Mucosa of descending colon (tissue), 3 donors: ENCODE measurements around the gene ZNF850. TPM values are rescaled to one million over a fixed set of nuclear protein-coding genes. Genes with fewer than 3 reads are reported as not detected.

Source experiments
- ATAC-seq: fragments of 200-7000 bp; cut with Tn5 transposase; one replicate; pipeline ENCODE4 v1.9.1; 2020; ENCODE audit warnings: mild to moderate bottlenecking, moderate library complexity
- DNase-seq, 3 donors: peaks; one replicate each; pipeline ENCODE4 v3.0.0-alpha.2; 2020
- H3K36me3 ChIP-seq: fragments of 200-600 bp; one replicate; pipeline ENCODE4 v1.8.0; 2021; ENCODE audit warnings: low read depth, mild to moderate bottlenecking
- H3K4me1 ChIP-seq: fragments of 200-600 bp; one replicate; pipeline ENCODE4 v1.8.0; 2021; ENCODE audit warnings: low read depth, mild to moderate bottlenecking
- H3K4me3 ChIP-seq: fragments of 200-600 bp; one replicate; pipeline ENCODE4 v1.8.0; 2021; ENCODE audit warnings: mild to moderate bottlenecking
- H3K9me3 ChIP-seq: fragments of 200-600 bp; one replicate; pipeline ENCODE4 v1.8.0; 2021; ENCODE audit warnings: mild to moderate bottlenecking
- intact Hi-C, 2 donors: fragments of 100-400 bp; cut with DNase I in 1 of 2; cut with micrococcal nuclease in 1 of 2; formaldehyde crosslinking; loops; one replicate each; pipeline versions ENCODE4 v1.11.0 to v1.11.1; 2022; cut with DNase I, micrococcal nuclease
- total RNA-seq, 3 donors: library from RNA; stranded (reverse); fragmentation: NEBNext Ultra II Directional in 2 of 3; extraction: Animal tissue kit (Norgen Biotek cat#: 25700) in 2 of 3; gene quantifications; one replicate each; pipeline versions ENCODE4 v1.2.1 to v1.2.4, GENCODE V29; 2021 to 2023
- TF ChIP-seq, protein P1 (sequence below): fragments of 200-600 bp; IDR thresholded peaks from one replicate; pipeline ENCODE4 v1.8.0; 2022; ENCODE audit warnings: antibody characterized with exemption, mild to moderate bottlenecking
- donor health status: DM: no; HTN: no; CAD: no; lungs with moderate emphysema.
- donor health status: DM: no; HTN: no; CAD: no.
- donor health status: DM: no; HTN: yes; CAD: no.

Gene ZNF850
- total RNA-seq, 3 donors from 2014 or later: 2.1 to 3.8 (median 2.9) TPM

DNA sequence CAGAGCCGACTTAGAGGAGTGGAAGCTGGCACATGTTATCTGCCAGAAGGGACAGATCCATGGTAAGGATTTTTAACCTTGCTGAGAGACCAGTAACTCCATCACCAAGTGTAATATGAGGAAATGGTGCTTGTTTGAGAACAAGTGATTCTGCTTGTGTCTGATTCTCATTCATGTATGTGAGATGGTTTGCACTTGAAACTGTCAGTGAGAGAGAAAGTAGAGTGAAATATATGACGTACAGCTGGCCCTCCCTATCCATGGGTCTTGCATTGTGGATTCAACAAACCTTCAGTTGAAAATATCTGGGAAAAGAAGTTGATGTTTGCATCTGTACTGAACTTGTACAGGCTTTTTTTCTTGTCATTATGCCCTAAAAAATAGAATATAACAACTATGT, 104.0 kb downstream of the ZNF850 start:
- ATAC-seq: no peak
- TF ChIP-seq, protein P1, sequence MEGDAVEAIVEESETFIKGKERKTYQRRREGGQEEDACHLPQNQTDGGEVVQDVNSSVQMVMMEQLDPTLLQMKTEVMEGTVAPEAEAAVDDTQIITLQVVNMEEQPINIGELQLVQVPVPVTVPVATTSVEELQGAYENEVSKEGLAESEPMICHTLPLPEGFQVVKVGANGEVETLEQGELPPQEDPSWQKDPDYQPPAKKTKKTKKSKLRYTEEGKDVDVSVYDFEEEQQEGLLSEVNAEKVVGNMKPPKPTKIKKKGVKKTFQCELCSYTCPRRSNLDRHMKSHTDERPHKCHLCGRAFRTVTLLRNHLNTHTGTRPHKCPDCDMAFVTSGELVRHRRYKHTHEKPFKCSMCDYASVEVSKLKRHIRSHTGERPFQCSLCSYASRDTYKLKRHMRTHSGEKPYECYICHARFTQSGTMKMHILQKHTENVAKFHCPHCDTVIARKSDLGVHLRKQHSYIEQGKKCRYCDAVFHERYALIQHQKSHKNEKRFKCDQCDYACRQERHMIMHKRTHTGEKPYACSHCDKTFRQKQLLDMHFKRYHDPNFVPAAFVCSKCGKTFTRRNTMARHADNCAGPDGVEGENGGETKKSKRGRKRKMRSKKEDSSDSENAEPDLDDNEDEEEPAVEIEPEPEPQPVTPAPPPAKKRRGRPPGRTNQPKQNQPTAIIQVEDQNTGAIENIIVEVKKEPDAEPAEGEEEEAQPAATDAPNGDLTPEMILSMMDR: no peak
- Histone ChIP-seq H3K4me3 (no peak overlapping the region), H3K36me3 (peaks cover 3% of the 10 kb centered on the region), H3K4me1 (no peaks in the 10 kb centered on the region), H3K9me3 (peaks cover 54% of the 10 kb centered on the region)
- intact Hi-C loops: no loop called here
- no peak for DNase-seq

DNA sequence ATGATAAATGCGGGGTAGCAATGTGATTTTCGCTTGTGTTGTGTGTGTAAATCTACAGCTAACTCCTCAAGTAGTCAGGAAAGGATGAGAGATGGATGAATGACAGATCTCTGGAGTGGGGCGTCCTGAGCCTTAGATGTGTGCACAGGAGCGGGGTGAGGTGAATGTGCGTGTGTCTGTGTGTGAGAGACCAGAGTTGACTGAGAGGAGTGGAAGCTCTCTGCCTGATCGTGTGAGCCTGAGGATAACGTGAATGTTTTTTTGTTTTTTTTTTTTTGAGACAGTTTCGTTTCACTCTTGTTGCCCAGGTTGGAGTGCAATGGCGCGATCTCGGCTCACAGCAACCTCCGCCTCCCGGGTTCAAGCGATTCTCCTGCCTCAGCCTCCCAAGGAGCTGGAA, 106.8 kb downstream of the ZNF850 start:
- intact Hi-C loops: no loop called here
- ATAC-seq (no peak), DNase-seq (no peak)
- peaks cover 3% of the 10 kb centered on the region for H3K36me3 ChIP-seq
- no peaks in the 10 kb centered on the region for H3K4me1 ChIP-seq
- TF ChIP-seq, protein P1: no peak
- H3K9me3 ChIP-seq: peaks cover 50% of the 10 kb centered on the region
- no peak overlapping the region for H3K4me3 ChIP-seq

Other genes starting within 250 kb of the ZNF850 start
- gene ZNF260, start 244.5 kb downstream of the ZNF850 start, total RNA-seq: 10 to 100 TPM in 1 of 3 donors, 1 to 10 TPM in 2; 6.9 to 11.0 (median 9.0) TPM
- gene ZNF529, start 199.5 kb downstream of the ZNF850 start, total RNA-seq: 10 to 100 TPM in 1 of 3 donors, 1 to 10 TPM in 2; 6.5 to 13.8 (median 9.4) TPM
- 10 to 100 TPM in 1 of 3 donors, 1 to 10 TPM in 1, under 1 TPM in 1; 0.78 to 15.4 (median 1.2) TPM for gene ZNF382, start 167.5 kb downstream of the ZNF850 start, total RNA-seq
- gene ZNF461, start 106.0 kb downstream of the ZNF850 start, total RNA-seq: 1 to 10 TPM; 3.3 to 8.4 (median 6.6) TPM
- 1 to 10 TPM; 2.9 to 8.3 (median 3.8) TPM for gene ZNF567, start 85.2 kb downstream of the ZNF850 start, total RNA-seq
- gene ZNF790, start 65.6 kb upstream of the ZNF850 start, total RNA-seq: 1 to 10 TPM; 3.4 to 8.8 (median 4.9) TPM
- gene ZNF345, start 78.1 kb upstream of the ZNF850 start, total RNA-seq: 1 to 10 TPM; 3.4 to 7.8 (median 5.8) TPM
- 1 to 10 TPM in 2 of 3 donors, under 1 TPM in 1; 0.99 to 3.3 (median 1.4) TPM for gene ZNF829, start 143.5 kb upstream of the ZNF850 start, total RNA-seq
- 10 to 100 TPM in 1 of 3 donors, 1 to 10 TPM in 2; 3.8 to 14.2 (median 4.3) TPM for gene ZNF568, start 143.5 kb upstream of the ZNF850 start, total RNA-seq